Activated CD4-positive, alpha-beta T cell treated with anti-CD3 and anti-CD28 coated beads, Interleukin-2, Interleukin-4, amounts not matched to agents 100 ng/mL and 50 ng/mL, durations not matched to agents 16 hours and 8 hours (primary cell): Measurements from ENCODE around the gene LRRC27.
"Not testable (repeated sequence)": the region's sequence is repeated elsewhere in the genome, so short reads cannot be mapped to it uniquely, and the experiment has no call there.

Experiments used
- DNase-seq: peaks from one replicate; pipeline ENCODE4 v3.0.0-alpha.2; 2020; ENCODE audit warnings: low spot score

The LRRC27 gene

DNA sequence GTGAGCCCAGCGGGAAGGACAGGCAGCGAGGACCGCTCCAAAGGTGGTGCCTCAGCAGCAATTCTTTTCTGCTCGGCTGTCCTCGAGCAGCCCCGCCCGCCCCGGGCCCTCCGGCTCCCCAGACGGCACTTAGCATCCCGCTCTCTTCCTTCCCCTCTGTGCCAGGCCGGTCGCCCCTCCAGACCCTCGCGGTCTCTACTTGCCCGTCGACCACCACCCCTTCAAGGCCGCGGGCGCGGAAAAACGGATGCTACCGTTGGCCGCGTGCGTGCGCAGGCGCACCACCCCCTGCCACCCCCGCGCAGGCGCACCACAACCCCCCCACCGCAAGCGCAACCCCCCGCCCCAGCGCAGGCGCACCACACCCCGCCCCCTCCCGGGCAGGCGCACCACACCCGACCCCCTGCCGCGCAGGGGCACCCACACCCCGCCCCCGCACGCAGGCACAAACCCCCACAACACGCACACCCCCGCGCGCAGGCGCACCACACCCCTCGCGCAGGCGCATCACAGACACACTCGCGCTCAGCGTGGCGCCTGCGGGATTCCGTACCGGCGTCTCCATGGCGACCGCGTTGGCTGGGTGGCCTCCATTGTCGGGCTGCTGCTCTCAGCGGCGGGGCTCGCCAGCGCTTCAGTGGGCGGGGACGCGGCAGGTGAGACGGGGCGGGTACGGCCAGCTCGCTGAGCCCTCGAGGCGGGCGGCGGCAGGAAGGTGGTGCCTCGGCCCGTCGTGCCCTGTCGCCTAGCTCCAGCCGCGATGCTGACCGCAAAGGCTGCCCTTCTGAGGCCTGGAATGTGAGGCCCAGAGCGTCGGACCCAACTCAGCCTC lies at the start of gene LRRC27:
Gene LRRC27, plus strand, starts transcription at position 593 of the 832 bp plus-strand sequence. CDS start 1,332 bp downstream, outside the sequence.
- DNase-seq: peak; percentile 98

DNA sequence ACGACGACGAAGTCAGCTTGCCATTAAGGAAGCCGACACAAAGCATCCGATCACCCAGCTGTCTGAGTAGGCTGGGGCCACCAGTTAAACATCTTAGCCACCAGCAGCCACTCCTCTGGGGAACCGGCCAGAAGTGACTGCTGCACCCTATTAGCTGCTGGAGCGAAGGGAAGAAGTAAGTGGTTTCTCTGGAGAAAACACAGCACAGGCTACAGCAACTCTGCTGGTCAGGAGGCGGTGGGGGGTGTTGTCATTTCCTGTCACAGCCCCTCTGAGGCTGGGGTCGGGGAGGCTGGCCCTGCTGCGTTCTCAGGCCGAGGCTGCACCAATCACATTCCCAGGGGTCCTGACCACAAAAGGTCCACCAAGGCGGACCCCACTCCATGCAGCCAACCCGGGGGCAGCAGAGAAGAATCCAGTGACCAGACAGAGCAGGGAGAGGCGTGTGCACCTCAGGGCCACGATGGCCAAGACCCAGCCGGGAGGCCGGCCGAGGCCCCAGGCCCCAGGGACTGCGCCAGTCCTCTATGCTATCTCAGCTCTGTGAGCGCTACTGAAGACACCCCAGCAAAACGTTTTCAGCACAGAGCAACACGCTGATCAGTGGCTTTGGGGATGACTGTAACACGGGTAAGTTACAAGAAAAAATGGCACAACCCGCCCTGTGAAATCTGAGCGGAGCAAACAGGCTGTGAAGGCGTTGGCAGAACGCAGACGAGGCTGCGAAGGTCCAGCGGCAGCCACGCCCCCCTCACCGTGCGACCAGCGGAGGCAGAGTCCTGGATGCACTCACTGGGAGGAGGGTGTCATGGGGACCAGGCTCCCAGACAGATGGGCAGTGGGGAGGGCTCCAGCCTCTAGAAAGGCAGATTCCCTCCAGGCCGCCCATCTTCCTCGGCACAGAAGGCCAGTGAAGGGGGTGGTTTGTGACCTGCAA lies 49.1 kb upstream of the LRRC27 start:
- DNase-seq: no peak

DNA sequence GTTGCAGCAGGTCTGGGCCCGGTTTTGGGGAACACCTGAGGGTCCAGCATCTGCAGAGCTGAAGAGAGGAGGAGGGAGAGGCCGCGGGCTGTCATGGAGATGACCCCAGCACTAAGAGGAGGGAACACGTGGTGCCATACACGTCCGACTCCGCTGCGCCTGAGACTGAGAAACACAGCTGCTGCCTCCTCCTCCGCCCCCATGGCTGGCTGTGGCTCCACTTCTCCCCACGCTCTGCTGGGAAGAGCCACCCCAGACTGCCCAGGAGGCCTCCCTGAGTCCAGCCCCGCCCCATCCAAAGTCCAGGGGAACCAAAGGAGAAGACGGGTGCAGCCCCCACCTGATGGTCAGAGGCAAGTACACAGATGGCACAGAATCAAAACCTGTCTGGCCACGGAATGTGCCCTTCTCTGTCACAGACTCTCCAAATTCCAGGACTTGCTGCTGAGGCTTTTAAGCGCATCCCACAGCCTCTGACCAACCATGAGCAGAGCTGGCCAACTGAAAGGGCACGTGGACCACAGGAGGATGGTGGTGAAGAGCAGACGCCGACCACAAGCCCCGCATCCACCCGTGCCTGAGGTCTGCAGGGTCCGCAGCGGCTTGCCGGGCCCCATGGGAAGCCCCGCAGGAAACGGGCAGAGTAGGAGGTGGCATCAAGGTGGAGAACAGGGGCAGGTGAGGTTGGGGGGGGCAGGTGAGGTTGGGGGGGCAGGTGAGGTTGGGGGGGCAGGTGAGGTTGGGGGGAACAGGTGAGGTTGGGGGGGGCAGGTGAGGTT lies 48.2 kb upstream of the LRRC27 start:
- no peak for DNase-seq

DNA sequence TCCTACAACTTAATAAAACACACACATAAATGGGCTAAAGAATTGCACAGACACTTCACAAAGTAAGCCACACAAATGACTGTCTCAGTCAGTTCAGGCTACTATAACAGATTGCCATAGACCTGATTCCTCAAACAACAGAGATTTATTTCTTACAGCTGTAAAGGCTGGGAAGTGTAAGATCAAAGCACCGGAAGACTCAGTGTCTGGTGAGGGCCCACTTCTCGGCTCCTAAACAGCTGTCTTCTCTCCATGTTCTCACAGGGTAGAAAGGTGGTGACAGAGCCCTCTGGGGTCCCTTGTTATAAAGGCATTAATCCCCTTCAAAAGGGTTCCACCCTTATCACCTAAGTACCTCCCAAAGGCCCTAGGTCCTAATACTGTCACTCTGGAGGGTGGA lies 42.6 kb upstream of the LRRC27 start:
- DNase-seq: no peak

DNA sequence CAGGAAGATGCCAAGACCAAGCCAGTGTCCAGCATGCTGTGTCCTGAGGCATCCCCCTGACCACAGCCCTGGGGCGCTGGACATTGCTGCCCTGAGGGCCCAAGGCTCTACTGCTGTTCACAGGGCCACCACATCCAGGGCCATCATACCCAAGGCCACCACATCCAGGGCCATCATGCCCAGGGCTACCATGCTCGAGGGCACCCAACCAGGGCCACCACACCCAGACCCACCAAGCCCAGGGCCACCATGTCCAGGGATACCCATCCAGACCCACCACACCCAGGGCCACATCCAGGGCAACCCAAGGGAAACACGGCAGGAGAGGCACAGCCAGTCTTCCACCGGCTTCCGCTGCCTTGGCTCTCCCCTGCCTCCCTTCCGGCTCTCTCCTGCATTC lies 41.4 kb upstream of the LRRC27 start:
- DNase-seq: no peak

DNA sequence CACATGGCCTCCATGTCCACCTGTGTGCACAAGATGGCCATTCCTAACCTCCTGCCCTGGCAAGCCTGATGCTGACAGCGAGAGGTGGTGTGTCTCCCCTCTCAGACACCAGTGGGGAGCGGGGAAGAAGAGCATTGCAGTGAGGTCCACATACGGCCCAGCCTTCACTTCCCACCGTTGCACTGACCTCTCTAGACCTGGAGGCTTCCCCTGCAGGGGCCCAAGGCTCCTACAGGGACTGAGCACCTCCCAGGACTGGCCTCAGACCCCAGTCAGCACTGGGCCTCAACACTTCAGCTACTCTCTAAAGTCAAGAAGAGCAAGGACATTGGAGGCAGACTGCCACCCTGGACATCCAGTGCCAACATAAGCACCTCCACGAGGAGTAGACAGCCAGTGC lies 40.2 kb upstream of the LRRC27 start:
- no peak for DNase-seq

- no peak for DNase-seq
Measured at GRCh38 chr10:132292287-132293200, 39.4 kb upstream of the LRRC27 start.

DNA sequence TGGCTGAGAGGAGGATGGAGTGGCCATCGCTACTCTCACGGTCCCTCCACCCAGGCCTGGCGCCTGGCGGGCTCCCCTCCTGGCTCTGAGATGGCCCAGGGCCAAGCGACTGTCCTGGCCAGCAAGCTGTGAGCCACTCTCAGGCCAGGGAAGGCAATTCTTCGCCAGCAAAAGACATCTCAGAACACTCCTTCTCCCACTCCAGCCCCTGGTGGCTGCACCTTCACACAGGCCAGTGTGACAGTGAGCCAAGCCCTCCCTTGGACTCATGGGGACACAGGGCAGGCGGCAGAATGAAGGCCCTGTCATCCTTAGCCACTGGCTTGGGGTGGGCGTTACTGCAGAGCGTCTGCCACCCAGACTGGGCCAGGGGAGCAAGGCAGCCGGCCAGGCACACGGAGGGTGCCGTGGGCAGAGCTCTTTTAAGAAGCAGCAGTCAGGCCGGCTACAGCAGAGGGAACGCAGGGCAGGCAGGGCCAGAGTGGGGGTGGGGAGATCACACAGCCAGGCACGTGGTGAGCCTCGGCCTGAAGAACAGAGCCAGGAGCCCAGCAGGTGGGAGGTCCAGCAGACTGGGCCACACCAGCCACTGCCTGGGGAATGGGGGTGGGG lies 38.7 kb upstream of the LRRC27 start:
- DNase-seq: no peak

- no peak for DNase-seq
Measured at GRCh38 chr10:132293813-132294520, 38.0 kb upstream of the LRRC27 start.

DNA sequence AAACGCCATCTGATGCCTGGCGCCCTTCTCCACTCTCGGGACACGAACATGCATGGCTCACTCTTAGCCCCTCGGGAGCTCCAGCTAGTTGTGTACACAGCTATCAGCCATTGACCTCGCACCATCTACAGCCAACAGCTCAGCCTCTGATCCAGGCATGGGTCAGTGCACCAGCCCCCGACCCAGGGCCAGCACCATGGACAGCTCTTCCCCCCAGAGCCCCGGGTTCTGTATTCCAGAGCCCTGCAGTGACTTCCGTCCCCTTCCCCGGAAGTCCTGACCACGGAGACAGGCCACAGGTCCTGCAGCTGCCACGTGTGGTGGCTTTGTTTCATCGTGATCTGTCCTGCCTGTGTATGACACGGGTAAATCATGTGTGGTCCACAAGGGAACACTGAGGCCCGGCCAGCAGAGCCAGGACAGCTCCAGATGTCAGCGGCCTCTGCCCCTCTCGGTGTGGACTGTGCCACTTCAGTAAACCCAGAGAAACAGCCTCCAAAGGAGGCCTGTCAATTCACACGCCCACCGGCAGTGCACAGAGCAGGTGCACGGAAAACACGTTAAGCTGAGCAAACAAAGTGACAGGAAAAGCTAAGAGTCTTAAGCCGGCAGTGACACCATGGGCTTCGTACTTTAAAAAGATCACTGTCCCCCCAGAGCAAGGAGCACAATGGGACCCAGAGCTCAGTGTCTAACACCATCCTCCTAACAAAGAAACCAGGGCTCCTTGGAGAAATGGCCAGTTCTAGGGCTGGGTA lies 37.3 kb upstream of the LRRC27 start:
- no peak for DNase-seq

DNA sequence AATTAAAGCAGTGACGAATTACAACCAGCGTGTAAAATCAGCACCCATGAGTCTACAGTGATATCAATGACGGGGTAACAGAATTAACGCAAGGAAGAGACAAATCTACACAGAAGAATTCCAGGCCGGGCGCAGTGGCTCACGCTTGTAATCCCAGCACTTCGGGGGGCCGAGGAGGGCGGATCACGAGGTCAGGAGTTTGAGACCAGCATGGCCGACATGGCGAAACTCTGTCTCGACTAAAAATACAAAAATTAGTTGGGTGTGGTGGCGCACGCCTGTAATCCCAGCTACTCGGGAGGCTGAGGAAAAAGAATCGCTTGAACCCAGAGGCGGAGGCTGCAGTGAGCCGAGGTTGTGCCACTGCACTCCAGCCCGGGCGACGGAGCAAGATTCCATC lies 36.5 kb upstream of the LRRC27 start:
- not testable (repeated sequence) for DNase-seq

DNA sequence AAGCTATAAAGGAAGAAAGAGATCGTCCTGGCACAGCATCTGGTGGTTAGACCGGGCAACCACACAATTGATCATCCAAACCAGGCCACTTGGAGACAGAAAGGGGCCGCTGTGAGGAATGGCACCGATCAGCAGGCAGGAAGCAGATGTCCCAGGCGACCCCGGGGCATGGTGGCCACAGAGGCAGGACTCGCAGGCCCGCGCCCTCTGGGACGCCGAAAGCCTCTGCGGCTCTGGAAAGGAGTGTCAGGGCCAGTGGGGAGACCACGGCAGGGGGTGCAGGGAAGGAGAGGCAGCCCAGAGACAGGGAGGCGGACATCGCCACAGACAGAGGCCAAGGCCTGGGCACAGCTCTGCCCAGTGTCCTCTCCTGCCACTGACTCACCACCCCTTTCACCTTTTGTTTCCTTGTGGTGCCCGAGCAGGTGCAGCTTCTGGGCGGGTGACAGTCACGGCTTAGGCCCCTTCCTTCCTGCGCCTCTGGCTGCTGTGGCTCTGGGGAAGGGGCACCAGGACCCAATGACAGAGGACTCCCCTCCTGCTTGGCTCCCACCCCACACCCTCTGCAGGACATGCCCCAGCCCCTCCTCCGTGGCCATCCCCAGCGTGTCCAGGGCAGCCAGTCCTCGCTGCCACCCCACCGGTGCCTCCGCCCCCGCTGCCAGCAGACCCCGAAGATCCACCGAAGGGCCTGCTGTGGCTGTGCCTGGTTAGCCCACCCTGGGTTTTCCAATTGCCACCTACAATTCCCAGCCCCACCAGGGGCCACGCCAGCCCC lies 35.1 kb upstream of the LRRC27 start:
- DNase-seq: no peak

DNA sequence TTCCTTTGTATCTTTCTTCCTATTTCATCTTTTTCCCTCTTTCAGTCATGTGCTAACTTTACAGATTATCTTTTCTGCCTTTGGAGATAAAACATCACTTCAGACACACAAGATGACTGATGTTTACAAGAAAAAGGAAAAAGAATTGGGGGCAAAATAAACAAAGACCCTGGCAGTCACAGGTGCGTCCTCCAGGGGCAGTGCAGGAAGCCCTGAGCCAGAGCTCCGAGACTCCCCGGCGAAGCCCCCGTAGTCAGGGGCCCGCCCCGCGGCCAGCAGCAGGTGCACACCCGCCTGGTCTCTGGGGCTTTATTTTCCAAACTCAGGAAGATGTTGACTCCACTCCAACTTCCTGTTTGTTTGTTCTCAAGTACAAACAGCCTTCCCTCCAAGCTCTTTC lies 34.5 kb upstream of the LRRC27 start:
- no peak for DNase-seq

DNA sequence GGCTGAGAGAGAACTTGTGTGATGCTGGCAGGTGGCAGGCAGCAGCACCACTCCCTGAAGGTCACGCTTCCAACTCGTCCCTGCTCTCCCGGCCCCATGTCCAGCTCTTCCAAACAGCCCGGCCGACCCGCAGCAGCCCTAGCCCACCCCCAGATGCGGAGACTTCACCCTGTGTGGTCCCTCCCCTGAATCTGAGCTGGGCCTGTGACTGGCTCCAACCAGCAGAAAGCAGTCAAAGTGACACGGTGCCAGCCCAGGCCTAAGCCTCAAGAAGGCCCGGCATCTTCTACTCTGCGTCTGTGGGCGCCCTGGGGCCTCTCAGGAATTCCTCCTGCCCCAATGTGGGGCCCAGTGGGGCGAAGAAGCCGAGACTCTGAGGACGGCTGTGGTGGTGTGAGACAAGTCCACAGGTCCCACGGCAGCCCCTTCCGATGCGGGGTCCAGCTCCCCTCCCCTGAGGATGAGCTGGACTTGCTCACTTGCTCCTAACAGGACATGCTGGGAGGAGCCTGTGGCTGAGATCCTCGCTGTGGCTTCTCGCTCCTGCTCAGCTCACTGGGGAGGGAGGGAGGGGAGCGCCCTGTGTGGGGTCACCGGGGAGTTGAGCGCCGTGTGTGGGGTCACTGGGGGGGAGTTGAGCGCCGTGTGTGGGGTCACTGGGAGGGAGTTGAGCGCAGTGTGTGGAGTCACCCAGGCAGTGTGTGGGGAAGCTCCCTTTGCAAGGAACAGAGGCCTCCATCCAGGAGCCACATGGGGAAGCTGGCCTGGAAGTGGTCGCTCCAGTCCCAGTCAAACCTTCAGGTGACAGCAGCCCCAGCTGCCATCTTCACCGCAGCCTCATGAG lies 33.7 kb upstream of the LRRC27 start:
- no peak for DNase-seq

DNA sequence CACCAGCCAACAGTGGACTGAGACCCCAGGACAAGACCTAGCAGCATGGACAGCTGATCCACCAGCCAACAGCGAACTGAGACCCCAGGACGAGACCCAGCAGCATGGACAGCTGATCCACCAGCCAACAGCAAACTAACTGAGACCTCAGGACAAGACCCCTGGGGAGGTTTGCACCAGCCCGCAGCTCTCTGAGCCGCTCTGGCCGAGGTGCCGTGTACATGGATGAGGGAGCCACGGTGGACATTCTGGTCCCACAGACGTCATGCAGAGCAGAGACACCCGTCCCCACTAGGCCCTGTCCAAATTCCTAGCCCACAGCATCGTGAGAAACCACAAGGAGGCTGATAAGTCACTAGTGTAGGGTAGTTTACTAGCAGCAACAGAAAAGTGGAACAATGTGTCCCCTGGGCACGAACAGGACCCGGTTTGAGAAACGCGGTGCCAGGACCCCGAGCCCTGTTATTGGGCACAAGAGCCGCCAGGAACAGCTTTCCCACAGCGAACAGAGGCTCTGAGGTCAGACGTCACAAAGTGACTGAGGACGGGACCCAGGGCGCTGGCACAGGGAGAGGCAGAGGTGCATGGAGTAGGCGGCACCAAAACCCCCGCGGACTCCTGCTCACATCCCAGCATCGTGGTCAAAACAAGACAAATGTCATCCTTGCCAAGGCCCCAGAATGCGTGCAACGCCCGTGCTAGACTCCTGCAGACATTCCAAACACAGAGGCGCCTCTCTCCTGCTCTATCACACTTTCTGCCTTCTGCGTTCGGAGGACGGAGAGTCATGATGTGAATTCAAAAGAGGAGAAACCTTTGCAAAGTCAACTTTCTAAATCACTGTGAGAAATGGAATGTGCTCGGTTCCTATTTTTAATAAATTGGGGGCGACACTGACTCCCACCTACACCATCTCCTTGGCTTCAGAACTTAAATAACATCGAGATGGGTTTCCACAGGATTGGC lies 32.3 kb upstream of the LRRC27 start:
- DNase-seq: no peak

DNA sequence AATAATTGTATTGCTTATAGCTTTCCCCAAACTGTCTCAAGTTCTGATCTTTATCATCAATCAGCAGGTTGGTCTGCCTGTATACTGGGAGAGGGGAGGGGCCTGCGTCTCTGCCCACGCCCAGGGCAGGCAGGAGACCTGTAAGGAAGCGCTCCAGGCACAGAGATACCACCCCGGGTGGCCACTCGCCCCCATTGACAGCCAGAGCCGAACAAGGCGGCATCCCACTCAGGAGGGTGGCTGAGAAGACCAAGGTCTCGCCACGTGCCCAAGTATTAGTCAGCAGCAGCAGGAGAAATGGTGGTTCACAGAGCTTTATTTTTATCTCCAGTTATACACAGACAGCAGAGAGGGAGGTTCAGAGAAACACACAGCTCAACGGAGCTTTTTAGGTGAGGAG lies 31.4 kb upstream of the LRRC27 start:
- DNase-seq: no peak
